Kidney (tissue), 14 donors: ENCODE data around the gene TNFRSF14. TPM values are rescaled to one million over a fixed set of nuclear protein-coding genes. Genes with fewer than 3 reads are reported as not detected.

Experiments used
- DNase-seq, 5 donors: peaks; one replicate each; pipeline ENCODE4 v3.0.0-alpha.2; 2013 to 2020
- FAIRE-seq: peaks from 2 replicates; lab custom pipeline; 2012; peaks lifted over from hg19 to GRCh38; lab: Jason Lieb, UNC
- H3K27ac ChIP-seq, 2 donors: one replicate each; pipeline ENCODE4 v1.7.0; 2013; ENCODE audit warnings: low read depth in 2 of 2, low read length in 2 of 2, inconsistent platforms in 1 of 2
- H3K27me3 ChIP-seq: one replicate; pipeline ENCODE4 v1.7.1; 2013; ENCODE audit warnings: low read length, inconsistent platforms; ENCODE audit not compliant: control insufficient read depth, insufficient read depth
- H3K36me3 ChIP-seq, 3 donors: one replicate each; pipeline versions ENCODE4 v1.7.0 to v1.7.1; 2013; ENCODE audit warnings: low read length in 3 of 3, control low read depth in 1 of 3, inconsistent platforms in 1 of 3; ENCODE audit not compliant: insufficient read depth in 3 of 3, control insufficient read depth in 2 of 3
- H3K4me1 ChIP-seq, 3 donors: one replicate each; pipeline versions ENCODE4 v1.7.0 to v1.7.1; 2013; ENCODE audit warnings: low read length in 3 of 3, inconsistent platforms in 1 of 3, low read depth in 1 of 3; ENCODE audit not compliant: control insufficient read depth in 2 of 3, insufficient read depth in 2 of 3
- H3K4me3 ChIP-seq, 3 donors: one replicate each; pipeline versions ENCODE4 v1.7.0 to v1.8.1; 2013; ENCODE audit warnings: low read length in 3 of 3, control low read depth in 1 of 3, inconsistent platforms in 1 of 3
- H3K9ac ChIP-seq, 3 donors: one replicate each; pipeline versions ENCODE4 v1.7.0 to v1.7.1; 2013; ENCODE audit warnings: low read length in 3 of 3, control low read depth in 1 of 3, inconsistent platforms in 1 of 3
- H3K9me3 ChIP-seq, 3 donors: one replicate each; pipeline versions ENCODE4 v1.7.0 to v1.7.1; 2013; ENCODE audit warnings: low read length in 3 of 3, control low read depth in 1 of 3, inconsistent platforms in 1 of 3; ENCODE audit not compliant: control insufficient read depth in 2 of 3, insufficient read depth in 1 of 3
- CTCF ChIP-seq: IDR thresholded peaks from 3 replicates; pipeline ENCODE4 v1.5.1; 2012; ENCODE audit warnings: mild to moderate bottlenecking, moderate library complexity, borderline replicate concordance; ENCODE audit not compliant: insufficient read depth; ENCODE audit errors: extremely low read depth
- intact Hi-C: fragments of 100-400 bp; cut with DNase I; formaldehyde crosslinking; loops from one replicate; pipeline ENCODE4 v1.11.1; 2022
- polyA plus RNA-seq: library from polyadenylated mRNA; stranded (reverse); fragments of 350-450 nt; fragmentation: Illumina TruSeq; extraction: RNeasy Lipid Tissue Mini Kit (QIAGEN cat#74804); gene quantifications from one replicate; pipeline ENCODE4 v1.2.3, GENCODE V29; 2014; ENCODE audit warnings: low read depth, low replicate concordance; ENCODE audit not compliant: insufficient read depth
- total RNA-seq: library from RNA; stranded (reverse); fragmentation: NEBNext Ultra II Directional; extraction: Animal tissue kit (Norgen Biotek cat#: 25700); gene quantifications from one replicate; pipeline ENCODE4 v1.2.1, GENCODE V29; 2021
- donor health status: control.
- donor health status: control.
- donor health status: control.
- donor health status: control.
- donor health status: control.
- donor health status: DM: yes; HTN: yes; CAD: no.
- donor health status: Normal renal cell carcinoma (clear cell type).

The TNFRSF14 gene
- total and polyA plus RNA-seq, 2 donors from 2014 or later, result 95.0 to 99.1 TPM

DNA sequence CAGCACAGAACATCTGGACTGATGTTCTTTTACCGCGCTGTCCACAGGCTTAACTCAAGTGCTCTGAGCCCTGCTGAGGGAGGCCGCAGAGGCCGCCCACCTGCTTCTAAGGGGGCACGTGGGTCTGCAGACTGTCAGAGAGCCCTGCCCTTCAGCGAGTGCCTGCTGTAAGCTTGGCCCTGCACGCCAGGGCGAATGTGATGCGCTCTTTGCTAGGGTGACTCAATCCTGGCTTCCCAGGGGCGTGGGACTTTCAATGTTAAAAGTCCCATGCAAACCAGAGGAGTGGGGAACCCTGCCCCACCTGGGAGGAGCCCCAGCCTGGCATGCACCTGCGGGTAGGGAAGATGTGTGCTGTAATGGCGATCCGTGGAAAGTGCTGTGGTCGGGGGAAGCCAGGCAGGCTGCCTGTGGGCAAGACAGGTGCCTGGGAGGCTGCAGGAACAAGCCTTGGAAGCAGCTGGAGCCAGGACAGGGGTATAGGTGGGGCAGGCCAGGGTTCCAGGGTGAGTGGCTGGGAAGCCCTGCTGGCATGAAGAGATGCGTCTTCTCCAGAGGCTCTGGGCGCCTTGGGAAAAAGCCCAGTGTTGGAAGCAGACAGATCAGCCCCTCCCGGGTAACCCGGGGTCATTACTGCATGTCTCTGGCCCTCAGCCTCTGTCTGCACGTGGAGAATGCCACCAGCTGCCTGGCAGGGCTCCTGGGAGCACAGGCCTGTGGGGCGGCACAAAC is 29.2 kb upstream of the TNFRSF14 start:
- intact Hi-C loops, result no loop called here
- Histone ChIP-seq H3K4me1 (peaks cover 0 to 30% (median 11%) of the 10 kb centered on the region in 3 donors), H3K4me3 (no peak overlapping the region), H3K9ac (no peak overlapping the region), H3K27ac (no peak overlapping the region), H3K9me3 (no peaks in the 10 kb centered on the region), H3K36me3 (peaks cover 0 to 5% (median 0%) of the 10 kb centered on the region in 3 donors), H3K27me3 (peaks cover 10% of the 10 kb centered on the region)
- FAIRE-seq (no peak), DNase-seq (no peak)
- no peak for TF ChIP-seq CTCF

- Histone ChIP-seq H3K9ac (no peak overlapping the region), H3K27me3 (peaks cover 10% of the 10 kb centered on the region), H3K27ac (no peak overlapping the region), H3K4me1 (peaks cover 0 to 30% (median 11%) of the 10 kb centered on the region in 3 donors), H3K9me3 (no peaks in the 10 kb centered on the region), H3K36me3 (peaks cover 0 to 4% (median 0%) of the 10 kb centered on the region in 3 donors), H3K4me3 (no peak overlapping the region)
- no peak for TF ChIP-seq CTCF
- no peak for DNase-seq
- FAIRE-seq, result no peak
- intact Hi-C loops, result no loop called here
Observed at GRCh38 chr1:2527556-2527860, 28.7 kb upstream of the TNFRSF14 start.

DNA sequence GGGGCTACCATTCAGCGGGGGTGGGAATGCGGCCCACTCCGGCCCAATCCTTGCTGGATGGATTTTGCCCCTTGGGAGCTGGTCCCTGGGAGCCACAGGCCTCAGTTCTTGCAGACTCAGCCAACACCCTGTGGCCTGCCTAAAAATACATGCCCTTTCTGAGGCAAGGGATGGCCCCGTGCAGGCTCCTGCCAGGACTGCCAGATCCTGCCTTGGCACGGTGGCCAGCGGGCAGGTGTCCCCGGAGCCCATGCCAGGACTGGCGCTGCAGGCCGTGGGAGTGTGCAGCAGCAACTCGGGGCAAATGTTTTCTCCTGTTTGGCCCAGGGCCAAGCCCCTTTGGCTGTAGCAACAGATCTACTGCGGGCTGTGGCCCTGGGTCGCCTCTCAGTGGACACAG is 28.2 kb upstream of the TNFRSF14 start:
- intact Hi-C loops, result no loop called here
- H3K27ac ChIP-seq, result no peak overlapping the region
- peak in 1 of 5 donors; percentile 75 for DNase-seq

More for the DNA sequence above, 28.2 kb upstream of the TNFRSF14 start:
- Histone ChIP-seq H3K27me3 (peaks cover 10% of the 10 kb centered on the region), H3K4me1 (peaks cover 0 to 30% (median 11%) of the 10 kb centered on the region in 3 donors), H3K9me3 (no peaks in the 10 kb centered on the region), H3K9ac (no peak overlapping the region), H3K4me3 (no peak overlapping the region), H3K36me3 (no peaks in the 10 kb centered on the region)
- no peak for TF ChIP-seq CTCF
- FAIRE-seq, result no peak
